Subcutaneous adipose tissue (tissue), 4 donors: ENCODE measurements around the gene GNAQ. TPM values are rescaled to one million over a fixed set of nuclear protein-coding genes. Genes with fewer than 3 reads are reported as not detected.

Experiments
- CTCF ChIP-seq: fragments of 450-650 bp; IDR thresholded peaks from one replicate; pipeline ENCODE4 v1.5.1; 2016; ENCODE audit warnings: low read depth, mild to moderate bottlenecking, control low read depth, antibody characterized with exemption, moderate library complexity
- total RNA-seq, 4 donors: library from RNA; depleted of rRNA; stranded (reverse); fragments of >200 nt; gene quantifications; one replicate each; pipeline ENCODE4 v1.1.0, GENCODE V29; 2016

The GNAQ gene
- total RNA-seq, 4 donors from 2014 or later = 41.8 to 100 (median 45.5) TPM

- TF ChIP-seq CTCF = no peak
These were observed 146.4 kb downstream of the GNAQ start for GRCh38 chr9:77885104-77885672.

- TF ChIP-seq CTCF = no peak
These were observed 147.5 kb downstream of the GNAQ start for GRCh38 chr9:77883846-77884771.

- no peak for TF ChIP-seq CTCF
These were observed 148.5 kb downstream of the GNAQ start for GRCh38 chr9:77883133-77883532.

GRCh38 chr9:77882294-77882693 is 149.3 kb downstream of the GNAQ start:
- no peak for TF ChIP-seq CTCF

- no peak for TF ChIP-seq CTCF
These were observed 150.5 kb downstream of the GNAQ start for GRCh38 chr9:77881111-77881510.

- no peak for TF ChIP-seq CTCF
These were observed 152.1 kb downstream of the GNAQ start for GRCh38 chr9:77879437-77879943.

- TF ChIP-seq CTCF = no peak
These were observed 153.6 kb downstream of the GNAQ start for GRCh38 chr9:77877976-77878375.
